ENCODE data around the gene PRC1. TPM values are rescaled to one million over a fixed set of nuclear protein-coding genes. Genes with fewer than 3 reads are reported as not detected.
A peak's percentile ranks its signal among the peaks of the same experiment; 100 is the strongest.
"Not testable (repeated sequence)": the region's sequence is repeated elsewhere in the genome, so short reads cannot be mapped to it uniquely, and the experiment has no call there.

PRC1 gene
- total and polyA plus RNA-seq, 8 donors = 10.4 to 137 (median 66.1) TPM

DNA sequence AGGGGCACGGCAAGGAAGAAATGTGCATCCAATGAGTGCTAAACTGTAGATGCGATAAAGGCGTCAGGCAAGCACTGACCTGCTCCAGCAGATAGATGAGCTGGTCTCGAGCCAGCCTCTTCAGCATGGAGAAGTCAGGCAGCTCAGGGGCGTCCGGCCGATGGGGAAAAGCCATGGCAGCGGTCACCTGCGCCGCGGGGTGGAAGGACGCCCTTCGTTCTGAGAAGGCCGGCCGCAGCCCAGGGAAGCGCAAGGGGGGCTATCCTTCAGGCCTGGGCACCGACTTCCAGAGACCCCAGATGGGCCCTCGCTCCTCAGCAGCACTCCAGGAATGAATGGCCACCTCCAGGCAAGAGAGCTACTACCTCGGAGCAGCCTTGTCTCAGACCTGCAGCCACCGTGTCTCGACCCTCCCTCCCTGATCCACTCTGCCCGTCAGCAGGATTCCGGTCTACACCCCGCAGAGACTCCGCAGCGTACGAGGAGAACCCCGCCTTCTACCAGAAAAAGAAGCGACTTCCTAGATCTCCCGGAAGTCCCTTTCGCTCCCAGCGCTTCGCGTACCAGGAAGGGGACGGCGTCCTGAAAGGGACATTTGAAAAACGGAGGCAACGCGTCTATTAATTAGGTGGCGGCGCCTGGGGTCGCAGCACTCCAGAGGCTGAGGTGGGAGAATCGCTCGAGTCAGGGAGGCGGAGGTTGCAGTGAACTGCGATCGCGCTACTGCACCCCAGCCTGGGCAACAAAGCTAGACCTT, 27.9 kb upstream of the PRC1 start, which contains the start of gene VPS33B:
Gene VPS33B (minus strand): TSS at position 520 of the 757 bp plus-strand sequence. CDS start 345 bp downstream, at position 175.
- Histone ChIP-seq H3K27ac (peak within 1 kb of the TSS; percentile 53 to 70), H3K36me3 (peaks cover 0 to 9% of the 10 kb centered on the region in 2 donors), H3K4me3 (peak within 1 kb of the TSS; percentile 80 to 96), H3K27me3 (no peaks in the 10 kb centered on the region), H3K4me1 (peaks cover 0 to 24% of the 10 kb centered on the region in 2 donors), H3K9me3 (no peaks in the 10 kb centered on the region)
- DNase-seq (peak; percentile 85 to 90 (median 88)), ATAC-seq (peak; percentile 96)
- TF ChIP-seq, protein P1, sequence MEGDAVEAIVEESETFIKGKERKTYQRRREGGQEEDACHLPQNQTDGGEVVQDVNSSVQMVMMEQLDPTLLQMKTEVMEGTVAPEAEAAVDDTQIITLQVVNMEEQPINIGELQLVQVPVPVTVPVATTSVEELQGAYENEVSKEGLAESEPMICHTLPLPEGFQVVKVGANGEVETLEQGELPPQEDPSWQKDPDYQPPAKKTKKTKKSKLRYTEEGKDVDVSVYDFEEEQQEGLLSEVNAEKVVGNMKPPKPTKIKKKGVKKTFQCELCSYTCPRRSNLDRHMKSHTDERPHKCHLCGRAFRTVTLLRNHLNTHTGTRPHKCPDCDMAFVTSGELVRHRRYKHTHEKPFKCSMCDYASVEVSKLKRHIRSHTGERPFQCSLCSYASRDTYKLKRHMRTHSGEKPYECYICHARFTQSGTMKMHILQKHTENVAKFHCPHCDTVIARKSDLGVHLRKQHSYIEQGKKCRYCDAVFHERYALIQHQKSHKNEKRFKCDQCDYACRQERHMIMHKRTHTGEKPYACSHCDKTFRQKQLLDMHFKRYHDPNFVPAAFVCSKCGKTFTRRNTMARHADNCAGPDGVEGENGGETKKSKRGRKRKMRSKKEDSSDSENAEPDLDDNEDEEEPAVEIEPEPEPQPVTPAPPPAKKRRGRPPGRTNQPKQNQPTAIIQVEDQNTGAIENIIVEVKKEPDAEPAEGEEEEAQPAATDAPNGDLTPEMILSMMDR (IDR thresholded peaks at IDR 0.05) = no peak
- intact Hi-C loops (cut with DNase I) = no loop called here

DNA sequence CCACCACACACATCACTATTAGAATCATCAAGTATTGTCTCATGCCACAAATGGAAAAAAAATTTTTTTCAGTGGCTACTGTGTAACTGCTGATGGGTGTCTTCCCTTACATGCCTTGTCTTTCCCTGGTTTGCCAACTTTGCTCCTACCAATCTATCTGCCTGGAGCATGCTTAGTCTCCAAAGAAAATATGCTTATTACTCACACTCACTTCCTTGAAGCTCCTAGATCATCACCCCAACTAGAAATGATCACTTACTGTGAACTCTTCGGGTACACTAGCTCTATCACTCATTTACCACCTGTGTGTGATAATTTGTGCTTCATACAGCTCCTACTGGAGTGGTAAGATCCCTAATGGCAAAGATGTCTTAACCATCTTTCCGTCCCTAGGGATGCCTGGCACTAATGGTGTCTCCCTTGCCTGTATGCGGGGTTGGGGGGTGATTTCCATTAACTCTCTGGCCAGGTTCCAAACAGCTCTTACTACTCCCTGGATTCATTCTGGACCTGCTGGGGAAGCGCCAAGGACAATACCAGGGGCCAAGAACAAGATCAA, 27.3 kb upstream of the PRC1 start:
- intact Hi-C loops (cut with DNase I) = no loop called here
- Histone ChIP-seq H3K4me3 (peak overlapping the region; percentile 80 to 96), H3K4me1 (peaks cover 0 to 24% of the 10 kb centered on the region in 2 donors), H3K36me3 (peaks cover 0 to 15% of the 10 kb centered on the region in 2 donors), H3K27ac (peak overlapping the region in 1 of 2 donors; percentile 70), H3K9me3 (no peaks in the 10 kb centered on the region), H3K27me3 (no peaks in the 10 kb centered on the region)
- TF ChIP-seq, protein P1 (IDR thresholded peaks at IDR 0.05) = no peak
- DNase-seq (no peak), ATAC-seq (peak; percentile 6)

DNA sequence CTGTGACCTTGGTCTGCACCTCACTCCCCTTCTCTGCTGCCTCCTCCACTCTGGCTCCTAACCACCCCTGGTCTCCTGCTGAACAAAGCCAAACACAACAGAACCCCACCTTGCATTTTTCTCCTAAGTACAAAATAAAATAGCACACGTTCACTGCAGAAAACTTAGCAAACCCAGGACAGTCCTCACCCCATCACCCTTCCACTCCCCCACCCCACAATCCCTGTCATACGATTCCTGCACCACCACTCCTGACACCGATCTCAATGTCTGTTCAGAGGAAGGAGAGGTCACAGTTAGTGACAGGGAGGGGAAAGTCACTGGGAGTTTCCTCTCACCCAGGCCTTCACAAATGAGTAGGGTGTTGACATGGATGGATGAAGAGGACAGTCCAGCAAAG, 23.8 kb upstream of the PRC1 start:
- Histone ChIP-seq H3K4me3 (no peak overlapping the region), H3K9me3 (no peaks in the 10 kb centered on the region), H3K27ac (no peak overlapping the region), H3K27me3 (no peaks in the 10 kb centered on the region), H3K36me3 (peaks cover 0 to 46% of the 10 kb centered on the region in 2 donors), H3K4me1 (peaks cover 0 to 24% of the 10 kb centered on the region in 2 donors)
- TF ChIP-seq, protein P1 (IDR thresholded peaks at IDR 0.05) = no peak
- no peak for ATAC-seq
- intact Hi-C loops (cut with DNase I) = no loop called here
- DNase-seq = no peak

DNA sequence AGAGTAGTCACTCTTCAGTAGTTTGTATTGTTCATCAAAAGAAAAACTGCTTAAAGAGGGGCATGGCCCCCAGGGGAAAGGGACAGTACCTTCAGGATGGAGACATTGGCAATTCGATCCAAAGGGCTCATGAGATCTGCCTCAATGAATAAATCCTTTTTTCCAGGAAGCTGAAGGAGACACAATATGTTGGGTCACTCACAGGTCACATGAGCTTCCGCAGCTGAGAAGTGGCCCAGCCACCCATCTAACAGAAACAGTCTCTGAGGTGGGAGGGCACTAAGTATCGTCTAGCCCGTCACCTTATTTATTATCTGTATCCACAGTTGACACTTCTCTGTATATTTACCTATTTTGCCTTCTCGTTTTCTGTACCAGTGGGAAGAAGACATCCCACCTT, 23.4 kb upstream of the PRC1 start:
- H3K4me1 ChIP-seq = peaks cover 0 to 20% of the 10 kb centered on the region in 2 donors
- DNase-seq (no peak), ATAC-seq (no peak)
- H3K27ac ChIP-seq = no peak overlapping the region
- H3K9me3 ChIP-seq = no peaks in the 10 kb centered on the region
- intact Hi-C loops (cut with DNase I) = no loop called here
- TF ChIP-seq, protein P1 (IDR thresholded peaks at IDR 0.05) = no peak
- no peak overlapping the region for H3K4me3 ChIP-seq
- peaks cover 0 to 51% of the 10 kb centered on the region in 2 donors for H3K36me3 ChIP-seq
- H3K27me3 ChIP-seq = no peaks in the 10 kb centered on the region

DNA sequence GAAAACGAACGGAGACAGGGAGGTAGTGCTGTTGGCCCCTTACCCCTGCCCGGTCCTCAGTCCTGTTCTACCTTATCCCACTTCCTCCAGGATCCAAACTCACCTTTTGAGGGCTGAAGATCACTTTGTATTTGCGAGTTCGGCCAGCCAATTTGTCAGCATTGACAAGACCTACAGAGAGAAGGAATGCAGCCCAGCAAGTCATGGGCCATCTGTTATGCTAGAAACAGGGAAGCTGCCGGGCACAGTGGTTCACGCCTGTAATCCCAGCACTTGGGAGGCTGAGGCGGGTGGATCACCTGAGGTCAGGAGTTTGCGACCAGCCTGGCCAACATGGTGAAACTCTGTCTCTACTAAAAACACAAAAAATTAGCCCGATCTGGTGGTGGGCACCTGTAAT, 19.4 kb upstream of the PRC1 start:
- intact Hi-C loops (cut with DNase I); H3K27me3 ChIP-seq; DNase-seq; ATAC-seq; H3K9me3 ChIP-seq; H3K4me3 ChIP-seq; H3K27ac ChIP-seq; H3K4me1 ChIP-seq: not testable (repeated sequence)
- peaks cover 0 to 86% of the 10 kb centered on the region in 2 donors for H3K36me3 ChIP-seq

Data from left lung (tissue), 10 donors.